Measurements from ENCODE around the gene OCA2.

Gene OCA2

DNA sequence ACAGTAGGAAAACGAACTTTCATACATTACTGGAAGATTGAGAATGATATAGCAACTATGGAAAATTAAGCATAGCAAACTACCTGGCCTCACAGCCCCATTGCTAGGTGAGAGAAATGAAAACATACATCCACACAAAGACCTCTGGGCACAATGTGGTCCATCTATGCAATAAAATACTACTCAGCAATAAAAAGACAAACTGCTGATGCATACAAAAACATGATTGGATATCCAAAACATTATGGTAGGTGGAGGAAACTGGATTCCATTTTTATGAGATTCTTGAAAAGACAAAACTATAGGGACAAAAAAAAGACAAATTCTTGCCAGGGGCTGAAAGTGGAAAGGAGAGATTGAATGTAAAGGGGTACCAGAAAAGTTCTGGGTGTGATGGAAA lies 308.8 kb downstream of the OCA2 start:
- no peak for TF ChIP-seq CTCF (IDR thresholded peaks at IDR 0.05; ENCODE audit: low read depth, low read length)
- DNase-seq (ENCODE audit: extremely low read depth, low read depth), result no peak

- TF ChIP-seq CTCF (IDR thresholded peaks at IDR 0.05; ENCODE audit: low read depth, low read length), result no peak
- no peak for DNase-seq (ENCODE audit: extremely low read depth, low read depth)
Measured at GRCh38 chr15:27787931-27788330, 311.2 kb downstream of the OCA2 start.

- TF ChIP-seq CTCF (IDR thresholded peaks at IDR 0.05; ENCODE audit: low read depth, low read length), result no peak
- no peak for DNase-seq (ENCODE audit: extremely low read depth, low read depth)
Measured at GRCh38 chr15:27784107-27784506, 315.0 kb downstream of the OCA2 start.

DNA sequence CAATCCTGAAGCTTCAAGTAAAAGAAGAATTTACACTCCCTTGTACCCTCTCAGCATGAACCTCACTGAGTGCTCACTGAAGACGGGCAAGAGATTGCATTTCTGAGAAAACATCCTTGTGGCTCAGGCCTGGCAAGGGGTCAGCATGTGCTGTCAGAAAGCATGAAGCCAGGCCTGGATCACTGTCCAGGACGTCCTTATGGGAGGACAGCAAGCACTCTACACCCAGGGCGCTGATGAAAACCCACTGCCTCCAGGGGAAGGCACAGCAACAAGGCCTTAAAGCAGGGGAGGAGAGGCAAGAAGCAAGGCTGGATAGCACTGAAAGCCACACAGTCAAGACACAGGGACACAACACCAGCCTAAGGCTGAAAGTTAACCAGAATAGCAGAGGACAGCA lies 315.4 kb downstream of the OCA2 start:
- TF ChIP-seq CTCF (IDR thresholded peaks at IDR 0.05; ENCODE audit: low read depth, low read length), result no peak

DNA sequence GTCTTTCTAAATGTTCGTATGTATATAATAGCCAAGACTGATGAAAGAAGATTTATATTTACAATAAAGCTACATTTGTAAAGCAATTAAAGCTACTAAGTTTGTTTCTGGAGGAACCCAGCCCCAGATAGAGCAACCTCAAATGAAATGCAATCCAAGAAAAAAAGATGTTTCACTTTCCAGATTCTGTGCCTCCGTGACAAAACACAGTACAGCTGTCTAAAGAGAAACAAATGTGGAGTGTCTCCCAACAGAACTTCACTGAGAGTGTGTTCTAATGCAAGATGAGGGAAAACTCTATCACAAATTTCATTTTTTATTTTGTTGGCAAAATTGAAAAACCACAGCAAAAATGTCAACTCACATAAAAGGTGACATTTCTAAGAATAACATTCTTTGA lies 317.0 kb downstream of the OCA2 start:
- TF ChIP-seq CTCF (IDR thresholded peaks at IDR 0.05; ENCODE audit: low read depth, low read length), result no peak
- no peak for DNase-seq (ENCODE audit: extremely low read depth, low read depth)

More for the DNA sequence above, 315.4 kb downstream of the OCA2 start:
- DNase-seq (ENCODE audit: extremely low read depth, low read depth), result no peak

- no peak for DNase-seq (ENCODE audit: extremely low read depth, low read depth)
- no peak for TF ChIP-seq CTCF (IDR thresholded peaks at IDR 0.05; ENCODE audit: low read depth, low read length)
Measured at GRCh38 chr15:27776501-27776900, 322.6 kb downstream of the OCA2 start.

DNA sequence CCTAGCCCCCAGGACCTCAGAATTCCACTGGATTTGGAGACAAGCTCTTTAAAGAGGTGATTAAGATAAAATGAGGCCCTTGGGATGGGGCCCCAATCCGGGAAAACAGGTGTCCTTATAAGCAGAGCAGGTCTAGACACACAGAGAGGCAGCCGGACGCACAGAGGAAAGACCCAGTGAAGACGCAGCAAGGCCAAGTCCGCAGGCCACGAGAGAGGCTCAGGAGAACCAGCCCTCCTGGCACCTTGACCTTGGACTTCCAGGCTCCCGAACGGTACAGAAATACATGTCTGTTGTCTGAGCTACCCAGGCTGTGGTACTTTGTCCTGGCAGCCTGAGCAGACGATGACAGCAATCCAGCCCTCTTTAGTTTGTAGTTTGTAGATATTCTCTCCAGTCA lies 324.5 kb downstream of the OCA2 start:
- no peak for TF ChIP-seq CTCF (IDR thresholded peaks at IDR 0.05; ENCODE audit: low read depth, low read length)
- DNase-seq (ENCODE audit: extremely low read depth, low read depth), result no peak
